ENCODE measurements around the gene OR2M7.
"Not testable (repeated sequence)": the region's sequence is repeated elsewhere in the genome, so short reads cannot be mapped to it uniquely, and the experiment has no call there.

Gene OR2M7, protein sequence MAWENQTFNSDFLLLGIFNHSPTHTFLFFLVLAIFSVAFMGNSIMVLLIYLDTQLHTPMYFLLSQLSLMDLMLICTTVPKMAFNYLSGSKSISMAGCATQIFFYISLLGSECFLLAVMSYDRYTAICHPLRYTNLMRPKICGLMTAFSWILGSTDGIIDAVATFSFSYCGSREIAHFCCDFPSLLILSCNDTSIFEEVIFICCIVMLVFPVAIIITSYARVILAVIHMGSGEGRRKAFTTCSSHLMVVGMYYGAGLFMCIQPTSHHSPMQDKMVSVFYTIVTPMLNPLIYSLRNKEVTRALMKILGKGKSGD

DNA sequence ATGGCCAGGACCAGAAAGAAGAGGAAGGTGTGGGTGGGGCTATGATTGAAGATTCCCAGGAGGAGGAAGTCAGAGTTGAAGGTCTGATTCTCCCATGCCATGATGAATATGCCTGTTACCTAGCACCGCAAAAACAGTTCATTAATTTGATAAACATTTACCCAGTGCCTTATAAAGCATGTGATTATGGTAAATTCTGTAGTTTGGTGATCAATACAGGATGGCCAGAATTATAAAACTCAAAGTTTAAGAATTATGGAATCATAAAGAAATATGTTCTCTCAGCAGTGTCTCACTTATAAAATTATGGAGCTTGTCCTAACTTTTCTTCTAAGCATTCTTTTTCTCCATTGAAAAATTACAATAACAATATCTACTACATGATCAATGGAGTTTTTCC, at the start of gene OR2M7:
Gene OR2M7, minus strand, starts transcription at position 101 of the 400 bp plus-strand sequence. Its CDS starts 0 bp downstream, at position 101.
- DNase-seq: no peak

DNA sequence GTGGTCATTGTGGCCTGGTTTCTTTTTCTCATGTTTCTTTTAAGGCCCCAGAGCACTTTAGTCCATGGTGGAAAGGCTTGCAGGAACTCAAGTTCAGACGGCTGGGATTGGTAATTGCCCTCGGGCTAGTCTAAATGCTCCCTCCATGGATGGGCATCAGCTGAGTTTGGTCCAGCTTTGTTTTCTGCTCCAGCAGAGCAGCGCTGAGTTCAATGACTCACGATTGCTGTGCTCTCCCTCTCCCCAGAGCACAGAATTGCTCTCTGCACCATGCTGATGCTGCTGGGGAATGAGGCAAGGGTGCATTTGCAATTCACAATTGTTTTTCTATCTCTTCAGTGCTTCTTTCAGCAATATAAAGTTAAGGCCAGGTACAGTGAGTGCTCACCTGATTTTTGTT, 49.4 kb upstream of the OR2M7 start:
- DNase-seq: no peak

DNA sequence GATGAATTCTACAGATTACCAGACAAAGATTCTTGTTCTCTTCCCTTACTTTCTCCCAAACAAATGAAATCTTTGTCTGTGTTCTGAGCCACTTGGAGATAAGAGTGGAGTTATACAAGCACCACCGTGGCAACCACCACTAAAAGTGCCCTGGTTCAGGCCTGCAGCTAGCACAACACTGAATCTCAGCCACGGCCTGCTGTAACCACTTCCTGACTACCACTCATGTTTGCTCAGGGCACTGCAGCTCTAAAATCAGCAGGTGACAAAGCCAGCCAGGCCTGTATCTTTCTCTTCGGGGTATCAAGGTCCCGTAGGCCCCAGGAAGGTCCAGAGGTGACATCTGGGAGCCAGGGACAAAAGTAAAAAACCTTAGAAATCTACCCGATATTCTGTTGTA, 48.0 kb upstream of the OR2M7 start:
- no peak for DNase-seq

DNA sequence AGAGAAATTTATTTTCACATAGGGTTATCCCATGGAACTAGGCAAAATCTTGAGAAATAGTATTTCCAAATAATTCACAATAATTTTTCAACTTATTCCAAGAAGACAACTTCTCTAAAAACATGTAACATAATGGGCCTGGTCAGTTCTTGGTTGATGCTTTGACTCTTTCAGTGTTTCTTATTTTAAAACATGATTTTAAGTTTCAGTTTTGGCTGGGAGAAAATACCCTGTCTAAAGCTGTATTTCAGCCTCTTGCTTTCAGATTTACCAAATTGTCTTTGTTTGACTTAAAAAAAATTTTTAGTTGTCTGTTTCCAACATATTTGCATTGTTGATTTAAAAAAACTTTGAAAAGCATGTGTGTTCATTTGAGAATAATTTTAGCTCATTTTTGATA, 42.2 kb upstream of the OR2M7 start:
- DNase-seq: no peak

DNA sequence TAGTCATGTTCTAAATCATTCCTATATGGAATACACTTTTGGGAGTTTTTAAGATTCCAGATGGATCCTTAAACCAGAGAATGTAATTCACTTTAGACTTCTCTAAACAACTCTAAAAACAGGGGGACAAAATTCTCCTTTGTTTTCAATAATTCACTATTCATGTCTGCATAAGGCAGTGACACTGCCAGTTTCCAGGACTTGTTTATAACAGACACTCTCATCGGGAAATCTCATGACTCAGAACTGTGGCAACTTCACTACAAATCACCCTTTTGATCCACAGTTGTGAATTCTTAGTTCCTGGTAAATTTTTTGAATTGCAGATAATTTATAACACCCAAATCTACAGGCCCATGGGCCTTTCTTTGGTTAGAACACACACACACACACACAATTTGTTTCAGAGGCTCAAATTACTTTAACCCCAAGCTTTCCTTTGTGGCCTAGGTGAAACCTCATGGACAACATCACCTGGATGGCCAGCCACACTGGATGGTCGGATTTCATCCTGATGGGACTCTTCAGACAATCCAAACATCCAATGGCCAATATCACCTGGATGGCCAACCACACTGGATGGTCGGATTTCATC, 36.9 kb upstream of the OR2M7 start, which contains the start of gene OR2T4:
Gene OR2T4, plus strand, starts transcription at position 545 of the 595 bp plus-strand sequence. Its CDS starts 0 bp downstream, at position 545.
- DNase-seq: no peak

DNA sequence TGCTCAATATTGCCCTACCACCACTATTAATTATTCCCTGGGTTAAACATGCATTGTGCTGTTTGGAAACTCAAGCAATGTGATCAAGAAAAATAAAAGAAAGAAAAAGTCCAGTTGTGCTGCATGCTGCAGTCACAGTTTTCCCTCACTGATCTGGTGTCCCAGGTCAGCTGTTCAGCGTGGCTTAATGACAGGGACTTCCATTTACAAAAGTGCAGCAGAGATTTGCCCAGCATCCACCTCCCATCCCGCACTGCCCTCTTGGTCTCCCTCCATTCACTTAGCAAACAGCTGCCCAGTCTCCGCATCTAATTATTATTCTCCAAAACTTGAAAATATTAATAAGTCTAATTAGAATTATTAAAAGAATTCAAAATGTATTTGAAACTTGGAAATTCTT, 35.0 kb upstream of the OR2M7 start:
- no peak for DNase-seq

DNA sequence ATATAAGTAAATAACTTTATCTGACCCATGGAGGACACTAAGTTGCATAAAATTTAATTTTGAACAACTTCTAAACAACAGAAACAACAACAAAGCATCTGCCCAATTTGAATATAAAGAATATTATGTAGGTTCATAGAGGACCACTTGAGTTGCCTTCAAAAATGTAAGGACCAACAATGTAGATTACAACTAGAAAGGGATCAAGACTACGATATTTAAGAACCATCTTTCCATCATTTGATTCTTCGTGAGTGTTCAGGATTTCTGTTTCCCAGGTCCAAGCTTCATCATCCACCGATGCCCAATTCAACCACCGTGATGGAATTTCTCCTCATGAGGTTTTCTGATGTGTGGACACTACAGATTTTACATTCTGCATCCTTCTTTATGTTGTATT, 24.1 kb upstream of the OR2M7 start, which contains the start of gene OR14C36:
Gene OR14C36, plus strand, starts transcription at position 301 of the 400 bp plus-strand sequence. Its CDS starts 0 bp downstream, at position 301.
- DNase-seq: no peak

DNA sequence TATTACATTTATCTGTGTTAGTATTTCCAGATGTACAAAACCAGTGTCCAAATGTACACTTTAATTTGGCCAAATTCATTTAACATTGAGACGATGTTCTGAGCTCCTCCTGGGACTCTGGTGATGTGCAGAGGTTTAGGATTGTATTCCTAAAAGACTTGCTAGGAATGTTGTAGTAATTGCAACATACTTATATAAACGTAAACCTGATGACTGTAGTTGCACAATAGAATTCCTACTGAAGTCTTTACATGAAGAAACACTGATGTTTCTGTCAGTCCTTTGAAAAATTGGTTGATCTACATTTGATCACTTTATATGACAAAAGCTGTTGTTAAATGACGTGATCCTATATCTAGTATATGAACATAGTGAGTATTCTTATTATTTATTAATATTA, 19.1 kb upstream of the OR2M7 start:
- DNase-seq: no peak

DNA sequence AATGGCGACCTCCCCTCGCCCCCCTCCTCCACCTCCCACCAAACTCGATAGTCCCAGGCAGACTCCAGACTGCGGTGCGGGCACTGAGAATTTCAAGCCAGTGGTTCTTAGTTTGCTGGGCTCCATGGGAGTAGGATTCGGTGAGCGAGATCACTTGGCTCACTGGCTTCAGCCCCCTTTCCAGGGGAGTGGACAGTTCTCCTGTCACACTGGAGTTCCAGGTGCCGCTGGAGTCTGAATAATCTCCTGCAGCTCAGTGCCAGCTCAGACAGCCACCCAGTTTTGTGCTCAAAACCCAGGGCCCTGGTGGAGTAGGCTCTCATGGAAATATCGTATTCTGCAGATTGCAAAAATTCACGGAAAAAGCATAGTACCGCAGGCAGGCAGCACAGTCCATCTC, 7.6 kb downstream of the OR2M7 start:
- DNase-seq: no peak

DNA sequence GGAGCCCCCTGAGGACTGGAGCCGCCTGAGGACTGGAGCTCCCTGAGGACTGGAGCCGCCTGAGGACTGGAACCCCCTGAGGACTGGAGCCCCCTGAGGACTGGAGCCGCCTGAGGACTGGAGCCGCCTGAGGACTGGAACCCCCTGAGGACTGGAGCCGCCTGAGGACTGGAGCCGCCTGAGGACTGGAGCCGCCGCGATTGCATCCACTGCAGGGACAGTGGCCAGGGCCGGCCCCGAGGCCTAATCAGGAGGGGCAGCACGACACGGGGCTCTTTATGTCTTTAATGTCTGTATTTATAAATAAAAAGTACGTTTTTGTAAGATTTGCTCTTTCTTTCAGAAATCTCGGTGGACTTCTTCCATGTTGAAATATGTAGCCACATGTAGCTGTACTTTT, 17.6 kb downstream of the OR2M7 start:
- DNase-seq: not testable (repeated sequence)

DNA sequence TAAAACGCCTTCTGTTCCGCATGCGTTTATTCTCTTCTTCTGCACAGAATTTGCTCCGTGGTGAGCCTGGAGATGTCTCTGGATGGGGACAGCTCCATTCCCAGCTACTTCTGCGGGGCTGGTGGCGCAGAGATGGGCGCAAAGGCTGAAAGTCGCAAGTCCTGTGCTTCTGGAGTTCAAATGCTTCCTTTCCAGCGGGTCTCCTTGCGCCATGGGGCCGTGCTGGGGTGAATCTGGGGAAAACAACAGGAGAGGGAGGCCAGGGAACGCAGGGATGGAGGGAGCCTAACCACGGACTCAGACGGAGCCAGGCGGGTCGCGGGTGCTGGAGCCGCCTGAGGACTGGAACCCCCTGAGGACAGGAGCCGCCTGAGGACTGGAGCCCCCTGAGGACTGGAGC, 18.3 kb downstream of the OR2M7 start:
- DNase-seq: no peak

DNA sequence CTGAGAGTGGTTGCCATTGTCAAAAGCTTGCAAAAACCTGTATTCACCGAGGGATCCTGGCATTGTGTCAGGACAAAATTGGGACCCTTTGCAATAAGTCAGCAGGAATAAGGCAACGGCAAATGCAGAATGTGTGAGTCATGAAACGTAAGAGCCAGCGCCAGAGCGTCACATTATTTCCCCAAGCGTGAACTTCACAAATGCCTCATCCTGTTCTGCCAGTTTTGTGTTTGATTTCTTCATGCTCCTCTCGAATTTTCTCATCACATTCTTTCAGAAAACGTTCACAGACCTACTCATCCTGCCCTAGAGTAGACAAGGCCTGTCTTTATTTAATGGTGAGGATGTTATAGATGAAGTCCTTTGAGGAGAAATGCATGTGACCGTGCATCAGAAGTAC, 18.7 kb downstream of the OR2M7 start:
- DNase-seq: not testable (repeated sequence)

DNA sequence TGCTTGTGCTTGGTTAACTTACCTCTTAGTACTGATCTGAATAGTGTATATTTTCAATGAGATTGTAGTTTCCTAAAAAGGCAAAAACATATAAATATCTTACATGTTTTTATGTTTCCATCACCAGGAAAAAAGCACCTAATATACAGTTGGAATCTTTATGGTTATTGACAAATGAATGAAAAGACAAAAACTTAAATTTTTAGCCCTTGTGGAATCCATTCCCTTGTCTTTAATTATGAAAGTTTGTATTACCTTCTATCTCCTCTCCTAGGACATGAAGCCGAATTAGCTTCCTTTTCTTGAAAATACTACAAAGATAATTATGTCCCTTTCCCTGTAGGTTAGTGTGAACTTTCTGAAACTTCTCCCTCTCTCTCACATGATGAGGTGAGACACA, 21.0 kb downstream of the OR2M7 start, which contains the start of gene OR2T12:
Gene OR2T12, minus strand, starts transcription at position 101 of the 400 bp plus-strand sequence. CDS start 7,846 bp downstream, outside the sequence.
- no peak for DNase-seq

DNA sequence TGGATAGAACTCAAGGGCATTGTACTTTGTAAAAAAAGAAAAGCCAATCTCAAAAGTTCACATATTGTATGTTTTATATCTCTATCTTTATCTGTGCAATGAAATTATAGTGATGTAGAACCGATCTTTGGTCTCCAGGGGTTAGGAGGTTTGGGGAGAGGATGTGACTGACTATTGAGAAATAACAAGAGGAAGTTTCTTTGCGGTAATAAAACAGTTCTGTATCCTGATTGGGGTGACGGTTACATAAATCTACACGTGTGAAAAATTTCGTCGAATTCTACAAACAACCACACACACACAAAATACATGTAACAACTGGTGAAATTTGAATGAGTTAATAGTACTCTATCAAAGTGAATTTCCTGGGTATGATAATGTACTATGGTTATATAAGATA, 36.0 kb downstream of the OR2M7 start:
- no peak for DNase-seq

DNA sequence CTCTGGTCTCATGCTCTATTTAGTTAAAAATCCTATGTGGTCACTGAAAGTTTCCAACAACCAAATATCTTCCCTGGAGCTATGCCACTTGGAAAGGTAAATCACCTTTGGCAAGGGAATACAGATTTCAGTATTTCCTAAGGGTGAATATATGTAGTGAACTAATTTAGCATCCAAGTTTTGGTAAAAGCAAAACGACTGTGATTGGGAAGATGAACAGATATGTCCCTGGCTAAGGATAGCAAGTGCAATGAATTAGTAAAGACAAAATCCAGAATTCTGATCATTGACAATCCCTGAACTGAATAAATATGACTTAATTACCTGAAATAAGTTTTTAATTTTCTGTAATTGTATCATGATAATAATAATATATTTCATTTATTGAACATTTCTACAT, 46.5 kb downstream of the OR2M7 start, which contains the start of gene OR2T33:
Gene OR2T33, minus strand, starts transcription at position 101 of the 400 bp plus-strand sequence. CDS start 4,162 bp downstream, outside the sequence.
- no peak for DNase-seq

Measured in activated CD4-positive, alpha-beta T cell treated with anti-CD3 and anti-CD28 coated beads, Interleukin-2, amount 50 U/mL, for 1 hour (primary cell).